OCI-LY1 (cell line): ENCODE data around the gene AMOTL1.

ENCODE experiments used
- EZH2 ChIP-seq: fragments of 200-600 bp; sonication (generic), shearing (Covaris generic); IDR thresholded peaks from 2 replicates; pipeline ENCODE4 v1.8.0; 2017; ENCODE audit warnings: borderline replicate concordance, mixed run types, mild to moderate bottlenecking, antibody characterized with exemption, low read length, moderate library complexity, mixed read lengths
- TF ChIP-seq, protein P1 (sequence below): fragments of 200-600 bp; sonication (generic), shearing (Covaris generic); IDR thresholded peaks from 2 replicates; pipeline ENCODE4 v1.5.1; 2017; ENCODE audit warnings: mild to moderate bottlenecking, antibody characterized with exemption, low read length, moderate library complexity, mixed read lengths

DNA sequence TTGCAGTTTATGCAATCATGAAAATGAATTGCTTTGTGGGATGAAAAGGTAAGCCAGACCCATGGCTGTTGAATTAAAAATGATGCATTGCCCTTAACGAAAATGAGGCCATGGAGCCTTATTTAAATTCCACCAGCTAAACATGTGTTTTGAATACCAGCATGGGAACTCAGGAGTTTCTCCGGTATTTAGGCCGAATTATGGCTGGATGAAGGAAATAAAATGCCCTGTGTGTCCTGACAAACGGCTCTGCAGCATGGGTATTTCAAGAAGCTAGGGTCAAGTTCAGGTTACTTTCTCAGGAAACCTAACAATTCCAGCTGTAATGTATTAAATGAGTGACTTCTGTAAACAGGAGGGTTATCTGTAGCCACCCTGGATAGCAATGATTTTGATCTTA is 38.3 kb downstream of the AMOTL1 start:
- TF ChIP-seq, protein P1, sequence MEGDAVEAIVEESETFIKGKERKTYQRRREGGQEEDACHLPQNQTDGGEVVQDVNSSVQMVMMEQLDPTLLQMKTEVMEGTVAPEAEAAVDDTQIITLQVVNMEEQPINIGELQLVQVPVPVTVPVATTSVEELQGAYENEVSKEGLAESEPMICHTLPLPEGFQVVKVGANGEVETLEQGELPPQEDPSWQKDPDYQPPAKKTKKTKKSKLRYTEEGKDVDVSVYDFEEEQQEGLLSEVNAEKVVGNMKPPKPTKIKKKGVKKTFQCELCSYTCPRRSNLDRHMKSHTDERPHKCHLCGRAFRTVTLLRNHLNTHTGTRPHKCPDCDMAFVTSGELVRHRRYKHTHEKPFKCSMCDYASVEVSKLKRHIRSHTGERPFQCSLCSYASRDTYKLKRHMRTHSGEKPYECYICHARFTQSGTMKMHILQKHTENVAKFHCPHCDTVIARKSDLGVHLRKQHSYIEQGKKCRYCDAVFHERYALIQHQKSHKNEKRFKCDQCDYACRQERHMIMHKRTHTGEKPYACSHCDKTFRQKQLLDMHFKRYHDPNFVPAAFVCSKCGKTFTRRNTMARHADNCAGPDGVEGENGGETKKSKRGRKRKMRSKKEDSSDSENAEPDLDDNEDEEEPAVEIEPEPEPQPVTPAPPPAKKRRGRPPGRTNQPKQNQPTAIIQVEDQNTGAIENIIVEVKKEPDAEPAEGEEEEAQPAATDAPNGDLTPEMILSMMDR, result no peak
- TF ChIP-seq EZH2, result no peak
